Nephron progenitor cell (in vitro differentiated cells): Measurements from ENCODE around the gene TMEM60.

ENCODE experiments used
- DNase-seq: peaks from one replicate; pipeline ENCODE4 v3.0.0; 2021
- H3K27ac Mint-ChIP-seq: 2 replicates; pipeline ENCODE4 v1.8.0; 2021; ENCODE audit warnings: mild to moderate bottlenecking, moderate library complexity, mixed read lengths
- H3K27me3 Mint-ChIP-seq: 2 replicates; pipeline ENCODE4 v1.8.0; 2021; ENCODE audit warnings: mild to moderate bottlenecking, low read depth, mixed read lengths; ENCODE audit not compliant: poor library complexity
- H3K36me3 Mint-ChIP-seq: 2 replicates; pipeline ENCODE4 v1.8.0; 2021; ENCODE audit warnings: low read depth, mixed read lengths
- H3K4me1 Mint-ChIP-seq: 2 replicates; pipeline ENCODE4 v1.8.0; 2021; ENCODE audit warnings: mixed read lengths
- H3K4me3 Mint-ChIP-seq: 2 replicates; pipeline ENCODE4 v1.8.0; 2021; ENCODE audit warnings: mild to moderate bottlenecking, moderate library complexity, mixed read lengths
- H3K9me3 Mint-ChIP-seq: 2 replicates; pipeline ENCODE4 v1.8.0; 2021; ENCODE audit warnings: mild to moderate bottlenecking, moderate library complexity, mixed read lengths
- CTCF ChIP-seq: fragments of 200-600 bp; sonication (generic); IDR thresholded peaks from 2 replicates; pipeline ENCODE4 v1.5.0; 2021; ENCODE audit warnings: antibody characterized with exemption

Gene TMEM60

GRCh38 chr7:77830649-77831355 lies 32.6 kb upstream of the TMEM60 start:
- Mint-ChIP-seq H3K36me3 (peaks cover 2% of the 10 kb centered on the region), H3K4me1 (no peaks in the 10 kb centered on the region), H3K27me3 (no peaks in the 10 kb centered on the region), H3K27ac (peak overlapping the region; percentile 28), H3K4me3 (no peak overlapping the region), H3K9me3 (peaks cover 2% of the 10 kb centered on the region)
- TF ChIP-seq CTCF, result no peak
- no peak for DNase-seq

GRCh38 chr7:77827999-77828398 lies 29.8 kb upstream of the TMEM60 start:
- Mint-ChIP-seq H3K9me3 (peaks cover 28% of the 10 kb centered on the region), H3K4me1 (no peaks in the 10 kb centered on the region), H3K27ac (no peak overlapping the region), H3K27me3 (no peaks in the 10 kb centered on the region), H3K4me3 (no peak overlapping the region), H3K36me3 (peaks cover 25% of the 10 kb centered on the region)
- DNase-seq, result no peak
- no peak for TF ChIP-seq CTCF

DNA sequence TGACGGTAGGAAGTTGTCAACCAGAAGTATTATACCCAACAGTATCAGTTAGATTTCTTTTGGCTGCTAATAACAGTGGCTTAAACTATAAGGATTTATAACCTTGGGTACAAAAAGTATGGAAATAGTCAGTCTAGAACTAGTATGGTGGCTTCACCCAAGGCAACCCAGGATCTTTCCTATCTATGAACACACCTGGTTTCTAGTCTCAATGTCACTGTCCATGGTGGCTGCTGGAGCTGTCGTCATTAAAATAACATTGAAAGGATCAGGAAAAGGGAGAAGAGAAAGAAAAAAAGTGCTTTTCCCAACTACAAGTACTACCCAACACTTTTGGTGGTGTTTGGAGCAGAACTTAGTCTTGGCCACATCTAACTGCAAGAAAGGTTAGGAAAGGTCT lies 28.1 kb upstream of the TMEM60 start:
- no peak for DNase-seq
- Mint-ChIP-seq H3K27ac (no peak overlapping the region), H3K4me1 (no peaks in the 10 kb centered on the region), H3K4me3 (no peak overlapping the region), H3K9me3 (peaks cover 43% of the 10 kb centered on the region), H3K27me3 (no peaks in the 10 kb centered on the region), H3K36me3 (peaks cover 38% of the 10 kb centered on the region)
- no peak for TF ChIP-seq CTCF

- H3K4me3 Mint-ChIP-seq, result no peak overlapping the region
- TF ChIP-seq CTCF, result no peak
Measured at GRCh38 chr7:77825131-77825530, 26.9 kb upstream of the TMEM60 start.

GRCh38 chr7:77824636-77825035 lies 26.4 kb upstream of the TMEM60 start:
- peaks cover 59% of the 10 kb centered on the region for H3K9me3 Mint-ChIP-seq
- no peak overlapping the region for H3K27ac Mint-ChIP-seq
- no peak for DNase-seq
- TF ChIP-seq CTCF, result no peak
- no peak overlapping the region for H3K4me3 Mint-ChIP-seq
- H3K27me3 Mint-ChIP-seq, result no peaks in the 10 kb centered on the region
- peaks cover 55% of the 10 kb centered on the region for H3K36me3 Mint-ChIP-seq
- no peaks in the 10 kb centered on the region for H3K4me1 Mint-ChIP-seq

More at GRCh38 chr7:77825131-77825530, 26.9 kb upstream of the TMEM60 start:
- Mint-ChIP-seq H3K27ac (no peak overlapping the region), H3K9me3 (peaks cover 54% of the 10 kb centered on the region), H3K27me3 (no peaks in the 10 kb centered on the region), H3K4me1 (no peaks in the 10 kb centered on the region), H3K36me3 (peaks cover 50% of the 10 kb centered on the region)
- DNase-seq, result no peak

GRCh38 chr7:77823787-77824186 lies 25.6 kb upstream of the TMEM60 start:
- no peak for DNase-seq
- H3K27me3 Mint-ChIP-seq, result no peaks in the 10 kb centered on the region
- peaks cover 63% of the 10 kb centered on the region for H3K36me3 Mint-ChIP-seq
- H3K27ac Mint-ChIP-seq, result no peak overlapping the region
- peaks cover 68% of the 10 kb centered on the region for H3K9me3 Mint-ChIP-seq
- H3K4me3 Mint-ChIP-seq, result no peak overlapping the region
- no peaks in the 10 kb centered on the region for H3K4me1 Mint-ChIP-seq
- no peak for TF ChIP-seq CTCF
